HEK293T (cell line): ENCODE results near the gene KRTAP9-8.
"Not testable (repeated sequence)": the region's sequence is repeated elsewhere in the genome, so short reads cannot be mapped to it uniquely, and the experiment has no call there.

ENCODE experiments used
- BHLHE40 ChIP-seq: fragments of 450-650 bp; IDR thresholded peaks from 2 replicates; pipeline ENCODE4 v1.6.1; 2016; ENCODE audit warnings: mild to moderate bottlenecking, moderate library complexity, borderline replicate concordance
- FOXA1 ChIP-seq: fragments of 450-650 bp; IDR thresholded peaks from 2 replicates; pipeline ENCODE4 v1.6.1; 2016; ENCODE audit warnings: mild to moderate bottlenecking
- FOXK2 ChIP-seq: fragments of 450-650 bp; IDR thresholded peaks from 2 replicates; pipeline ENCODE4 v1.6.1; 2016; ENCODE audit warnings: mild to moderate bottlenecking
- HDGF ChIP-seq: fragments of 450-650 bp; IDR thresholded peaks from 2 replicates; pipeline ENCODE4 v1.6.1; 2017; ENCODE audit warnings: antibody characterized with exemption, borderline replicate concordance
- SP1 ChIP-seq: fragments of 450-650 bp; IDR thresholded peaks from 2 replicates; pipeline ENCODE4 v1.6.1; 2017
- SUZ12 ChIP-seq: fragments of 450-650 bp; IDR thresholded peaks from 2 replicates; pipeline ENCODE4 v1.6.1; 2016; ENCODE audit warnings: mild to moderate bottlenecking
- ZNF384 ChIP-seq: fragments of 450-650 bp; IDR thresholded peaks from 2 replicates; pipeline ENCODE4 v1.6.1; 2016

- not testable (repeated sequence) for TF ChIP-seq FOXA1, SUZ12, BHLHE40, ZNF384, SP1, FOXK2, HDGF
Observed at GRCh38 chr17:41237949-41238437, at the start of gene KRTAP9-8.
